ENCODE measurements around the gene MPHOSPH10.
A peak's percentile ranks its signal among the peaks of the same experiment; 100 is the strongest.
"Not testable (repeated sequence)": the region's sequence is repeated elsewhere in the genome, so short reads cannot be mapped to it uniquely, and the experiment has no call there.

Gene MPHOSPH10

GRCh38 chr2:71131387-71132166 lies 1.1 kb downstream of the MPHOSPH10 start:
- H3K4me1 ChIP-seq (ENCODE audit: insufficient read depth, low read length) = peaks cover 21% of the 10 kb centered on the region
- peaks cover 39% of the 10 kb centered on the region for H3K36me3 ChIP-seq (ENCODE audit: insufficient read depth, low read length)
- not testable (repeated sequence) for H3K27me3 ChIP-seq (ENCODE audit: insufficient read depth, low read length); H3K9me3 ChIP-seq (ENCODE audit: low read length); H2AFZ ChIP-seq (ENCODE audit: low read depth, low read length)
- peak overlapping the region; percentile 84 for H3K4me3 ChIP-seq (ENCODE audit: low read length)

GRCh38 chr2:71133603-71134002 lies 3.2 kb downstream of the MPHOSPH10 start:
- H3K36me3 ChIP-seq (ENCODE audit: insufficient read depth, low read length) = peaks cover 57% of the 10 kb centered on the region
- H3K9me3 ChIP-seq (ENCODE audit: low read length) = no peaks in the 10 kb centered on the region
- no peak overlapping the region for H3K4me3 ChIP-seq (ENCODE audit: low read length)
- H3K4me1 ChIP-seq (ENCODE audit: insufficient read depth, low read length) = peaks cover 21% of the 10 kb centered on the region
- H3K27me3 ChIP-seq (ENCODE audit: insufficient read depth, low read length) = no peaks in the 10 kb centered on the region
- H2AFZ ChIP-seq (ENCODE audit: low read depth, low read length) = no peak overlapping the region

GRCh38 chr2:71136174-71136573 lies 5.7 kb downstream of the MPHOSPH10 start:
- Histone ChIP-seq H3K9me3 (ENCODE audit: low read length) (no peaks in the 10 kb centered on the region), H3K36me3 (ENCODE audit: insufficient read depth, low read length) (peaks cover 82% of the 10 kb centered on the region), H3K4me3 (ENCODE audit: low read length) (no peak overlapping the region), H3K4me1 (ENCODE audit: insufficient read depth, low read length) (peaks cover 15% of the 10 kb centered on the region), H2AFZ (ENCODE audit: low read depth, low read length) (no peak overlapping the region), H3K27me3 (ENCODE audit: insufficient read depth, low read length) (no peaks in the 10 kb centered on the region)

- H3K27me3 ChIP-seq (ENCODE audit: insufficient read depth, low read length) = no peaks in the 10 kb centered on the region
- H3K4me3 ChIP-seq (ENCODE audit: low read length) = no peak overlapping the region
- no peaks in the 10 kb centered on the region for H3K4me1 ChIP-seq (ENCODE audit: insufficient read depth, low read length)
- H3K9me3 ChIP-seq (ENCODE audit: low read length) = no peaks in the 10 kb centered on the region
- H2AFZ ChIP-seq (ENCODE audit: low read depth, low read length) = no peak overlapping the region
- peaks cover 92% of the 10 kb centered on the region for H3K36me3 ChIP-seq (ENCODE audit: insufficient read depth, low read length)
Measured at GRCh38 chr2:71143782-71144181, 13.3 kb downstream of the MPHOSPH10 start.

- Histone ChIP-seq H2AFZ (ENCODE audit: low read depth, low read length) (no peak overlapping the region), H3K4me1 (ENCODE audit: insufficient read depth, low read length) (no peaks in the 10 kb centered on the region), H3K27me3 (ENCODE audit: insufficient read depth, low read length) (no peaks in the 10 kb centered on the region), H3K9me3 (ENCODE audit: low read length) (no peaks in the 10 kb centered on the region), H3K36me3 (ENCODE audit: insufficient read depth, low read length) (peaks cover 64% of the 10 kb centered on the region), H3K4me3 (ENCODE audit: low read length) (no peak overlapping the region)
Measured at GRCh38 chr2:71148506-71149063, 18.2 kb downstream of the MPHOSPH10 start.

- Histone ChIP-seq H3K4me3 (ENCODE audit: low read length) (no peak overlapping the region), H3K36me3 (ENCODE audit: insufficient read depth, low read length) (peaks cover 48% of the 10 kb centered on the region), H2AFZ (ENCODE audit: low read depth, low read length) (no peak overlapping the region), H3K9me3 (ENCODE audit: low read length) (no peaks in the 10 kb centered on the region), H3K27me3 (ENCODE audit: insufficient read depth, low read length) (no peaks in the 10 kb centered on the region), H3K4me1 (ENCODE audit: insufficient read depth, low read length) (no peaks in the 10 kb centered on the region)
Measured at GRCh38 chr2:71150082-71150816, 19.8 kb downstream of the MPHOSPH10 start.

- Histone ChIP-seq H3K9me3 (ENCODE audit: low read length) (no peaks in the 10 kb centered on the region), H3K36me3 (ENCODE audit: insufficient read depth, low read length) (peaks cover 37% of the 10 kb centered on the region), H3K27me3 (ENCODE audit: insufficient read depth, low read length) (no peaks in the 10 kb centered on the region), H3K4me1 (ENCODE audit: insufficient read depth, low read length) (peaks cover 2% of the 10 kb centered on the region), H2AFZ (ENCODE audit: low read depth, low read length) (no peak overlapping the region), H3K4me3 (ENCODE audit: low read length) (no peak overlapping the region)
Measured at GRCh38 chr2:71151620-71152019, 21.2 kb downstream of the MPHOSPH10 start.

- no peak overlapping the region for H3K4me3 ChIP-seq (ENCODE audit: low read length)
- no peaks in the 10 kb centered on the region for H3K9me3 ChIP-seq (ENCODE audit: low read length)
- H3K27me3 ChIP-seq (ENCODE audit: insufficient read depth, low read length) = no peaks in the 10 kb centered on the region
- peaks cover 19% of the 10 kb centered on the region for H3K36me3 ChIP-seq (ENCODE audit: insufficient read depth, low read length)
- no peak overlapping the region for H2AFZ ChIP-seq (ENCODE audit: low read depth, low read length)
- H3K4me1 ChIP-seq (ENCODE audit: insufficient read depth, low read length) = peaks cover 6% of the 10 kb centered on the region
Measured at GRCh38 chr2:71153585-71154224, 23.3 kb downstream of the MPHOSPH10 start.

- Histone ChIP-seq H3K4me3 (ENCODE audit: low read length) (no peak overlapping the region), H2AFZ (ENCODE audit: low read depth, low read length) (no peak overlapping the region), H3K9me3 (ENCODE audit: low read length) (no peaks in the 10 kb centered on the region), H3K4me1 (ENCODE audit: insufficient read depth, low read length) (peaks cover 6% of the 10 kb centered on the region), H3K36me3 (ENCODE audit: insufficient read depth, low read length) (peaks cover 13% of the 10 kb centered on the region), H3K27me3 (ENCODE audit: insufficient read depth, low read length) (no peaks in the 10 kb centered on the region)
Measured at GRCh38 chr2:71154279-71154678, 23.8 kb downstream of the MPHOSPH10 start.

GRCh38 chr2:71154798-71155197 lies 24.4 kb downstream of the MPHOSPH10 start:
- Histone ChIP-seq H3K27me3 (ENCODE audit: insufficient read depth, low read length) (no peaks in the 10 kb centered on the region), H3K4me3 (ENCODE audit: low read length) (no peak overlapping the region), H3K4me1 (ENCODE audit: insufficient read depth, low read length) (peaks cover 6% of the 10 kb centered on the region), H3K9me3 (ENCODE audit: low read length) (no peaks in the 10 kb centered on the region), H3K36me3 (ENCODE audit: insufficient read depth, low read length) (peaks cover 8% of the 10 kb centered on the region), H2AFZ (ENCODE audit: low read depth, low read length) (no peak overlapping the region)

GRCh38 chr2:71155846-71156245 lies 25.4 kb downstream of the MPHOSPH10 start:
- H3K4me3 ChIP-seq (ENCODE audit: low read length) = no peak overlapping the region
- H3K27me3 ChIP-seq (ENCODE audit: insufficient read depth, low read length) = no peaks in the 10 kb centered on the region
- no peaks in the 10 kb centered on the region for H3K9me3 ChIP-seq (ENCODE audit: low read length)
- no peaks in the 10 kb centered on the region for H3K36me3 ChIP-seq (ENCODE audit: insufficient read depth, low read length)
- peaks cover 6% of the 10 kb centered on the region for H3K4me1 ChIP-seq (ENCODE audit: insufficient read depth, low read length)
- no peak overlapping the region for H2AFZ ChIP-seq (ENCODE audit: low read depth, low read length)

- Histone ChIP-seq H3K4me1 (ENCODE audit: insufficient read depth, low read length) (peaks cover 6% of the 10 kb centered on the region), H3K36me3 (ENCODE audit: insufficient read depth, low read length) (no peaks in the 10 kb centered on the region), H3K4me3 (ENCODE audit: low read length) (no peak overlapping the region), H3K27me3 (ENCODE audit: insufficient read depth, low read length) (no peaks in the 10 kb centered on the region), H2AFZ (ENCODE audit: low read depth, low read length) (no peak overlapping the region), H3K9me3 (ENCODE audit: low read length) (no peaks in the 10 kb centered on the region)
Measured at GRCh38 chr2:71156573-71156972, 26.1 kb downstream of the MPHOSPH10 start.

All from neuron (in vitro differentiated cells).